Glutamatergic neuron (in vitro differentiated cells): Measurements from ENCODE around the gene KATNBL1. TPM values are rescaled to one million over a fixed set of nuclear protein-coding genes. Genes with fewer than 3 reads are reported as not detected.

ENCODE experiments used
- DNase-seq: peaks from one replicate; pipeline ENCODE4 v3.0.0; 2022
- H3K27ac Mint-ChIP-seq: one replicate; pipeline ENCODE4 v1.8.0; 2020; ENCODE audit warnings: mild to moderate bottlenecking, mixed read lengths, inconsistent platforms; ENCODE audit not compliant: unreplicated experiment
- H3K27me3 Mint-ChIP-seq: one replicate; pipeline ENCODE4 v1.8.0; 2020; ENCODE audit warnings: mild to moderate bottlenecking, moderate library complexity, mixed read lengths, inconsistent platforms; ENCODE audit not compliant: unreplicated experiment
- H3K36me3 Mint-ChIP-seq: one replicate; pipeline ENCODE4 v1.8.0; 2020; ENCODE audit warnings: mild to moderate bottlenecking, mixed read lengths, inconsistent platforms; ENCODE audit not compliant: unreplicated experiment
- H3K4me1 Mint-ChIP-seq: one replicate; pipeline ENCODE4 v1.8.0; 2020; ENCODE audit warnings: mild to moderate bottlenecking, low read depth, mixed read lengths, inconsistent platforms; ENCODE audit not compliant: unreplicated experiment
- H3K4me3 Mint-ChIP-seq: one replicate; pipeline ENCODE4 v1.8.0; 2020; ENCODE audit warnings: mild to moderate bottlenecking, mixed read lengths, inconsistent platforms; ENCODE audit not compliant: unreplicated experiment
- H3K9me3 Mint-ChIP-seq: one replicate; pipeline ENCODE4 v1.8.0; 2020; ENCODE audit warnings: mild to moderate bottlenecking, moderate library complexity, mixed read lengths, inconsistent platforms; ENCODE audit not compliant: unreplicated experiment
- CTCF ChIP-seq: fragments of 200-600 bp; sonication (generic); IDR thresholded peaks from one replicate; pipeline ENCODE4 v1.5.0; 2021; ENCODE audit not compliant: partially characterized antibody, unreplicated experiment
- total RNA-seq: library from RNA; stranded (reverse); fragmentation: NEBNext Ultra II Directional; extraction: Animal tissue kit (Norgen Biotek cat#: 25700); gene quantifications from one replicate; pipeline ENCODE4 v1.2.1, GENCODE V29; 2021; ENCODE audit not compliant: unreplicated experiment

Gene KATNBL1
- total RNA-seq, 1 donor from 2014 or later: 64.7 TPM

GRCh38 chr15:34155859-34156258, 54.0 kb downstream of the KATNBL1 start:
- H3K36me3 Mint-ChIP-seq: peaks cover 44% of the 10 kb centered on the region
- peaks cover 2% of the 10 kb centered on the region for H3K27me3 Mint-ChIP-seq
- no peak overlapping the region for H3K27ac Mint-ChIP-seq
- DNase-seq: no peak
- TF ChIP-seq CTCF: no peak
- H3K9me3 Mint-ChIP-seq: peaks cover 5% of the 10 kb centered on the region
- no peak overlapping the region for H3K4me3 Mint-ChIP-seq
- H3K4me1 Mint-ChIP-seq: no peaks in the 10 kb centered on the region

- no peaks in the 10 kb centered on the region for H3K4me1 Mint-ChIP-seq
- no peak overlapping the region for H3K27ac Mint-ChIP-seq
- peaks cover 34% of the 10 kb centered on the region for H3K36me3 Mint-ChIP-seq
- H3K4me3 Mint-ChIP-seq: no peak overlapping the region
- DNase-seq: no peak
- peaks cover 2% of the 10 kb centered on the region for H3K27me3 Mint-ChIP-seq
- peaks cover 4% of the 10 kb centered on the region for H3K9me3 Mint-ChIP-seq
- TF ChIP-seq CTCF: no peak
Measured at GRCh38 chr15:34154725-34155204, 55.1 kb downstream of the KATNBL1 start.

GRCh38 chr15:34147371-34148140, 62.3 kb downstream of the KATNBL1 start:
- Mint-ChIP-seq H3K4me3 (no peak overlapping the region), H3K27me3 (no peaks in the 10 kb centered on the region), H3K27ac (no peak overlapping the region), H3K9me3 (no peaks in the 10 kb centered on the region), H3K36me3 (no peaks in the 10 kb centered on the region), H3K4me1 (no peaks in the 10 kb centered on the region)
- no peak for DNase-seq
- no peak for TF ChIP-seq CTCF

- H3K27ac Mint-ChIP-seq: no peak overlapping the region
- DNase-seq: no peak
- no peaks in the 10 kb centered on the region for H3K27me3 Mint-ChIP-seq
- H3K36me3 Mint-ChIP-seq: no peaks in the 10 kb centered on the region
- no peaks in the 10 kb centered on the region for H3K9me3 Mint-ChIP-seq
- no peak overlapping the region for H3K4me3 Mint-ChIP-seq
- TF ChIP-seq CTCF: no peak
- H3K4me1 Mint-ChIP-seq: no peaks in the 10 kb centered on the region
Measured at GRCh38 chr15:34133511-34133910, 76.4 kb downstream of the KATNBL1 start.

GRCh38 chr15:34132881-34133280, 77.0 kb downstream of the KATNBL1 start:
- TF ChIP-seq CTCF: no peak
- Mint-ChIP-seq H3K27ac (no peak overlapping the region), H3K36me3 (no peaks in the 10 kb centered on the region), H3K4me3 (no peak overlapping the region), H3K27me3 (no peaks in the 10 kb centered on the region), H3K4me1 (no peaks in the 10 kb centered on the region), H3K9me3 (no peaks in the 10 kb centered on the region)
- no peak for DNase-seq
